ENCODE results near the gene MYLK4. TPM values are rescaled to one million over a fixed set of nuclear protein-coding genes. Genes with fewer than 3 reads are reported as not detected.

MYLK4 gene
- total RNA-seq, 1 donor from 2014 or later = 1.0 TPM

GRCh38 chr6:2688401-2689064 lies 62.2 kb downstream of the MYLK4 start:
- peak; percentile 27 for DNase-seq (ENCODE audit: extremely low spot score, unreplicated experiment)
- no peak overlapping the region for H3K4me3 Mint-ChIP-seq (ENCODE audit: unreplicated experiment)
- H3K9me3 Mint-ChIP-seq (ENCODE audit: unreplicated experiment) = no peaks in the 10 kb centered on the region
- no peak overlapping the region for H3K27ac Mint-ChIP-seq (ENCODE audit: unreplicated experiment)
- H3K27me3 Mint-ChIP-seq (ENCODE audit: unreplicated experiment) = no peaks in the 10 kb centered on the region
- peaks cover 2% of the 10 kb centered on the region for H3K36me3 Mint-ChIP-seq (ENCODE audit: unreplicated experiment)
- H3K4me1 Mint-ChIP-seq (ENCODE audit: unreplicated experiment) = peaks cover 10% of the 10 kb centered on the region
- no peak for TF ChIP-seq CTCF (IDR thresholded peaks at IDR 0.05)

- Mint-ChIP-seq H3K27ac (ENCODE audit: unreplicated experiment) (no peak overlapping the region), H3K4me1 (ENCODE audit: unreplicated experiment) (peaks cover 10% of the 10 kb centered on the region), H3K4me3 (ENCODE audit: unreplicated experiment) (no peak overlapping the region), H3K27me3 (ENCODE audit: unreplicated experiment) (no peaks in the 10 kb centered on the region), H3K9me3 (ENCODE audit: unreplicated experiment) (no peaks in the 10 kb centered on the region), H3K36me3 (ENCODE audit: unreplicated experiment) (peaks cover 2% of the 10 kb centered on the region)
- no peak for DNase-seq (ENCODE audit: extremely low spot score, unreplicated experiment)
- TF ChIP-seq CTCF (IDR thresholded peaks at IDR 0.05) = no peak
Measured at GRCh38 chr6:2687456-2687855, 63.3 kb downstream of the MYLK4 start.

- Mint-ChIP-seq H3K9me3 (ENCODE audit: unreplicated experiment) (no peaks in the 10 kb centered on the region), H3K27ac (ENCODE audit: unreplicated experiment) (no peak overlapping the region), H3K27me3 (ENCODE audit: unreplicated experiment) (no peaks in the 10 kb centered on the region), H3K4me3 (ENCODE audit: unreplicated experiment) (no peak overlapping the region), H3K36me3 (ENCODE audit: unreplicated experiment) (peaks cover 2% of the 10 kb centered on the region), H3K4me1 (ENCODE audit: unreplicated experiment) (peaks cover 10% of the 10 kb centered on the region)
- TF ChIP-seq CTCF (IDR thresholded peaks at IDR 0.05) = no peak
- peak; percentile 36 for DNase-seq (ENCODE audit: extremely low spot score, unreplicated experiment)
Measured at GRCh38 chr6:2686515-2686914, 64.2 kb downstream of the MYLK4 start.

- Mint-ChIP-seq H3K4me3 (ENCODE audit: unreplicated experiment) (no peak overlapping the region), H3K27me3 (ENCODE audit: unreplicated experiment) (no peaks in the 10 kb centered on the region), H3K36me3 (ENCODE audit: unreplicated experiment) (peaks cover 2% of the 10 kb centered on the region), H3K9me3 (ENCODE audit: unreplicated experiment) (no peaks in the 10 kb centered on the region), H3K4me1 (ENCODE audit: unreplicated experiment) (peaks cover 10% of the 10 kb centered on the region), H3K27ac (ENCODE audit: unreplicated experiment) (no peak overlapping the region)
- peak; percentile 49 for DNase-seq (ENCODE audit: extremely low spot score, unreplicated experiment)
- TF ChIP-seq CTCF (IDR thresholded peaks at IDR 0.05) = no peak
Measured at GRCh38 chr6:2684766-2685754, 65.7 kb downstream of the MYLK4 start.
